ENCODE data around the gene CRY1.

CRY1 gene

DNA sequence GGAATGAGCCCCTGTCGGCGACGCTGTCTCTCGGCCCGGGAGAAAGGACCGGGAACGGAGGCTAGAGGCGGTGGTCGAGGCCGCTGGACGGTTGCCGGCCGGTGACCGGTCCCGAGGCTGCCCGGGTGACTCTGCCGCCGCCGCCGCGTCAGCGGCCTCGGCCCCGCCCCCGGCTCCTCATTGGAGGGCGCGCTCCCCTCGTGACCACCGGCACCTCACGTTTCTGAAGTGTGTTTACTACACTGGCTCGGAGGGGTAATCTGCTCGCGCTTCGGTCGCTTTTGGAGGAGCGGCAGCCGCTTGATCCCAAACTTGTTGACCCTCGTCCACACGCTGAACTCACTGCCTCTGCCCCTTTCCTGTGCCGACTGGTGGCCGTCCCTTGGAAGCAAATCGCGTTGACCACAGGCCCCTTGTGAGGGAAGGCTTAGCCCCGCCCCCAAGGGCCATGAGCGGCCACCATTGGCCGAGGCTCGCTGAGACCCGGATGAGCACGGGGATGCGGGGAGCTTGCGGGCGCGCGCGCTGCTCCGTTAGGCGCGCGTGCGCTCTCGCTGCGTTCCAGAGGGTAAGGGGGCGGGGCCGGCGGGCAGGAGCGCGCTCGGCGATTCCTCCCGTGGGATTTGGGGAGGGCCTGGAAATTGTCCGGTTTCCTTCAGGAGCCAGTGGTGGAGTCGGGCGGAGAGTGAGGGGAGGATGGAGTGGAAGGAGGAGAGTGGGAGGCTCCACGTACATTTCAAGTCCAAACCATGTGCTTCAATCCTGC lies at the start of gene CRY1:
CRY1 (minus strand) TSS at position 133 of the 766 bp plus-strand sequence. CDS start 588 bp downstream, outside the sequence.
- Histone ChIP-seq H3K9me3 (ENCODE audit: control insufficient read depth in 1 of 2, low read length in 2 of 2) (no peaks in the 10 kb centered on the region), H3K27ac (ENCODE audit: low read length) (peak within 1 kb of the TSS; percentile 91), H3K27me3 (ENCODE audit: low read depth, low read length) (no peaks in the 10 kb centered on the region), H3K36me3 (ENCODE audit: control insufficient read depth in 1 of 2, insufficient read depth in 2 of 2, low read length in 2 of 2) (peaks cover 0 to 3% of the 10 kb centered on the region in 2 donors), H3K4me3 (ENCODE audit: low read depth in 1 of 2, low read length in 2 of 2) (peak within 1 kb of the TSS; percentile 74 to 78), H3K4me1 (ENCODE audit: control insufficient read depth in 1 of 2, insufficient read depth in 2 of 2, low read length in 2 of 2) (peaks cover 7 to 14% of the 10 kb centered on the region in 2 donors)

GRCh38 chr12:107139787-107140186 lies 46.4 kb upstream of the CRY1 start:
- no peaks in the 10 kb centered on the region for H3K27me3 ChIP-seq (ENCODE audit: low read depth, low read length)
- no peaks in the 10 kb centered on the region for H3K36me3 ChIP-seq (ENCODE audit: control insufficient read depth in 1 of 2, insufficient read depth in 2 of 2, low read length in 2 of 2)
- H3K27ac ChIP-seq (ENCODE audit: low read length): no peak overlapping the region

GRCh38 chr12:107138990-107139389 lies 45.6 kb upstream of the CRY1 start:
- Histone ChIP-seq H3K4me3 (ENCODE audit: low read depth in 1 of 2, low read length in 2 of 2) (no peak overlapping the region), H3K4me1 (ENCODE audit: control insufficient read depth in 1 of 2, insufficient read depth in 2 of 2, low read length in 2 of 2) (no peaks in the 10 kb centered on the region), H3K27ac (ENCODE audit: low read length) (no peak overlapping the region), H3K36me3 (ENCODE audit: control insufficient read depth in 1 of 2, insufficient read depth in 2 of 2, low read length in 2 of 2) (no peaks in the 10 kb centered on the region), H3K9me3 (ENCODE audit: control insufficient read depth in 1 of 2, low read length in 2 of 2) (no peaks in the 10 kb centered on the region), H3K27me3 (ENCODE audit: low read depth, low read length) (no peaks in the 10 kb centered on the region)

More at GRCh38 chr12:107139787-107140186, 46.4 kb upstream of the CRY1 start:
- Histone ChIP-seq H3K4me1 (ENCODE audit: control insufficient read depth in 1 of 2, insufficient read depth in 2 of 2, low read length in 2 of 2) (no peaks in the 10 kb centered on the region), H3K4me3 (ENCODE audit: low read depth in 1 of 2, low read length in 2 of 2) (no peak overlapping the region), H3K9me3 (ENCODE audit: control insufficient read depth in 1 of 2, low read length in 2 of 2) (no peaks in the 10 kb centered on the region)

GRCh38 chr12:107135177-107135576 lies 41.8 kb upstream of the CRY1 start:
- H3K4me3 ChIP-seq (ENCODE audit: low read depth in 1 of 2, low read length in 2 of 2): no peak overlapping the region
- no peaks in the 10 kb centered on the region for H3K27me3 ChIP-seq (ENCODE audit: low read depth, low read length)
- H3K9me3 ChIP-seq (ENCODE audit: control insufficient read depth in 1 of 2, low read length in 2 of 2): no peaks in the 10 kb centered on the region
- no peak overlapping the region for H3K27ac ChIP-seq (ENCODE audit: low read length)
- H3K36me3 ChIP-seq (ENCODE audit: control insufficient read depth in 1 of 2, insufficient read depth in 2 of 2, low read length in 2 of 2): no peaks in the 10 kb centered on the region
- no peaks in the 10 kb centered on the region for H3K4me1 ChIP-seq (ENCODE audit: control insufficient read depth in 1 of 2, insufficient read depth in 2 of 2, low read length in 2 of 2)

DNA sequence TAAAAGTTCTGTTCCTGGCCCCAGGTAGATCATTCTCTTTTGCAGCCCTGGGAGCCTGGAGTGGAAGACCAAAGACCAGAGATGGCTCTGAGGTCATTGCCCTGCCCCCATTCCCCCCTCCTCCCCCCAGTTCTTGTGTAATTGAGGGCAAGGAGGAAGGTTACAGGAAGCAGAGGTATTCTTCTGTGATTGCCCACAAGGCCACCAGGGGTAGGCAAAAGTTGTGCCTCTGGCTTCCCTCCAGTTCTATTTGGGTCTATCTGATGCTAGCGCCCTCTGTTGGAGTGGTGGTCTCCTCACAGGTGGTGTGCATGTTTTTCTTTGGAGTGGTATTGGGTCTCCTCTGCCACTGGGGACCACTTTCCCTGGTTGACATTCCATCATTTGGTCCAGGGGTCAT lies 41.2 kb upstream of the CRY1 start:
- no peak overlapping the region for H3K27ac ChIP-seq (ENCODE audit: low read length)
- no peak overlapping the region for H3K4me3 ChIP-seq (ENCODE audit: low read depth in 1 of 2, low read length in 2 of 2)
- no peaks in the 10 kb centered on the region for H3K9me3 ChIP-seq (ENCODE audit: control insufficient read depth in 1 of 2, low read length in 2 of 2)
- no peaks in the 10 kb centered on the region for H3K36me3 ChIP-seq (ENCODE audit: control insufficient read depth in 1 of 2, insufficient read depth in 2 of 2, low read length in 2 of 2)
- no peaks in the 10 kb centered on the region for H3K27me3 ChIP-seq (ENCODE audit: low read depth, low read length)
- no peaks in the 10 kb centered on the region for H3K4me1 ChIP-seq (ENCODE audit: control insufficient read depth in 1 of 2, insufficient read depth in 2 of 2, low read length in 2 of 2)

- H3K4me1 ChIP-seq (ENCODE audit: control insufficient read depth in 1 of 2, insufficient read depth in 2 of 2, low read length in 2 of 2): no peaks in the 10 kb centered on the region
- no peaks in the 10 kb centered on the region for H3K36me3 ChIP-seq (ENCODE audit: control insufficient read depth in 1 of 2, insufficient read depth in 2 of 2, low read length in 2 of 2)
- no peaks in the 10 kb centered on the region for H3K27me3 ChIP-seq (ENCODE audit: low read depth, low read length)
- no peak overlapping the region for H3K27ac ChIP-seq (ENCODE audit: low read length)
- H3K4me3 ChIP-seq (ENCODE audit: low read depth in 1 of 2, low read length in 2 of 2): no peak overlapping the region
- no peaks in the 10 kb centered on the region for H3K9me3 ChIP-seq (ENCODE audit: control insufficient read depth in 1 of 2, low read length in 2 of 2)
Observed at GRCh38 chr12:107133462-107133861, 40.1 kb upstream of the CRY1 start.

GRCh38 chr12:107131832-107132616 lies 38.7 kb upstream of the CRY1 start:
- Histone ChIP-seq H3K36me3 (ENCODE audit: control insufficient read depth in 1 of 2, insufficient read depth in 2 of 2, low read length in 2 of 2) (no peaks in the 10 kb centered on the region), H3K27ac (ENCODE audit: low read length) (no peak overlapping the region), H3K9me3 (ENCODE audit: control insufficient read depth in 1 of 2, low read length in 2 of 2) (no peaks in the 10 kb centered on the region), H3K27me3 (ENCODE audit: low read depth, low read length) (no peaks in the 10 kb centered on the region), H3K4me3 (ENCODE audit: low read depth in 1 of 2, low read length in 2 of 2) (no peak overlapping the region), H3K4me1 (ENCODE audit: control insufficient read depth in 1 of 2, insufficient read depth in 2 of 2, low read length in 2 of 2) (no peaks in the 10 kb centered on the region)

GRCh38 chr12:107130830-107131611 lies 37.7 kb upstream of the CRY1 start:
- Histone ChIP-seq H3K27me3 (ENCODE audit: low read depth, low read length) (no peaks in the 10 kb centered on the region), H3K36me3 (ENCODE audit: control insufficient read depth in 1 of 2, insufficient read depth in 2 of 2, low read length in 2 of 2) (no peaks in the 10 kb centered on the region), H3K9me3 (ENCODE audit: control insufficient read depth in 1 of 2, low read length in 2 of 2) (no peaks in the 10 kb centered on the region), H3K27ac (ENCODE audit: low read length) (no peak overlapping the region), H3K4me1 (ENCODE audit: control insufficient read depth in 1 of 2, insufficient read depth in 2 of 2, low read length in 2 of 2) (no peaks in the 10 kb centered on the region), H3K4me3 (ENCODE audit: low read depth in 1 of 2, low read length in 2 of 2) (no peak overlapping the region)

- no peaks in the 10 kb centered on the region for H3K36me3 ChIP-seq (ENCODE audit: control insufficient read depth in 1 of 2, insufficient read depth in 2 of 2, low read length in 2 of 2)
- H3K27ac ChIP-seq (ENCODE audit: low read length): no peak overlapping the region
- no peaks in the 10 kb centered on the region for H3K4me1 ChIP-seq (ENCODE audit: control insufficient read depth in 1 of 2, insufficient read depth in 2 of 2, low read length in 2 of 2)
- H3K4me3 ChIP-seq (ENCODE audit: low read depth in 1 of 2, low read length in 2 of 2): no peak overlapping the region
- no peaks in the 10 kb centered on the region for H3K27me3 ChIP-seq (ENCODE audit: low read depth, low read length)
- no peaks in the 10 kb centered on the region for H3K9me3 ChIP-seq (ENCODE audit: control insufficient read depth in 1 of 2, low read length in 2 of 2)
Observed at GRCh38 chr12:107129315-107129930, 36.1 kb upstream of the CRY1 start.

DNA sequence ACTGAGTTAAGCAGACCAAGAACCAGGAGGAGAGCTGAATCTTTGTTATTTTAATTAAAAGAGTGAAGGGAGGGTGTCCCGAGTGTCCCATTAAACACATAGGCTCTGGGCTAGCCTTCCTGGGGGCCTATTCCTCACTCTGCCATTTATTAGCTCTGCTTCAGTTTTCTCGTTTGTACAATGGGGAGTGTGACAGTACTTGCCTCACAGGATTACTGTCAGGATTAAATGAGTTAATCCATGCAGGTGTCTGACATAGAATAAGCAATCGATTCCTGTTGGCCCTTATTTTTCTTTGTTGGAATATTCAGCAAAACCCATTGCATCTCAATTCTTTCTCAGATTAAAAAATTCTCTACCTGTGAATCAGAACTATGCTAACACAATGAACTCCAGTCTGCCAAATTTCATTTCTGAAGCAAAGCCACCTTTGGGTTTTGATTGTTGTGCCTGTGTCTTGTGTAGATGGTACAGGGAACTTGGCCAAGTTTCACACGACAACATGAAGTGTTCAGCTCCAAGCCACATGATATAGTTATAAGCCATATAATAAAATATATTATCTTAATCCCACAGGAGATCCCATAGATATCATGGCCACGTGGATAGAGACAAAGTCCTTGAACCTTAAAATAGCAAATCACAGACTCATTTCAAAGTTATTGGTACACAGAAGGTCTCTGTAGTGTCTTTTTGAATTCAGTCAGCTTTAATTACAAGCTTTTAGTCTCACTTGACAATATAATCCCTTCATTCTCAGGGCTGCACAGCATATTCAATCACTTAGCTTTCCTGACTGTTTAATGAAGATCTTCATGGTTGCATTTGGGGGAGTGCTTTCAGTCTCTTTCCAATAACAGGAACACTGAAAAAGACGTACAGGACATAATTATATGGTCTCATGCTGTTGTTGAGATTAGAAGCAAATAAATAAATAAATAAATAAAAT lies 34.4 kb upstream of the CRY1 start:
- no peaks in the 10 kb centered on the region for H3K27me3 ChIP-seq (ENCODE audit: low read depth, low read length)
- H3K4me3 ChIP-seq (ENCODE audit: low read depth in 1 of 2, low read length in 2 of 2): no peak overlapping the region
- no peaks in the 10 kb centered on the region for H3K4me1 ChIP-seq (ENCODE audit: control insufficient read depth in 1 of 2, insufficient read depth in 2 of 2, low read length in 2 of 2)
- no peaks in the 10 kb centered on the region for H3K9me3 ChIP-seq (ENCODE audit: control insufficient read depth in 1 of 2, low read length in 2 of 2)
- no peaks in the 10 kb centered on the region for H3K36me3 ChIP-seq (ENCODE audit: control insufficient read depth in 1 of 2, insufficient read depth in 2 of 2, low read length in 2 of 2)
- H3K27ac ChIP-seq (ENCODE audit: low read length): no peak overlapping the region

Measured in muscle layer of duodenum (tissue), 2 donors.